Adrenal gland (tissue), 5 donors: ENCODE data around the gene SMPD3.

Experiments used
- CTCF ChIP-seq, 6 experiments: fragments of 450-650 bp in 4 of 6; fragments of 200-600 bp in 2 of 6; sonication (generic) in 1 of 6; IDR thresholded peaks; 1 replicate in 5 of 6; 2 replicates in 1 of 6; pipeline versions ENCODE4 v1.5.1 to v1.8.0; 2016 to 2021; ENCODE audit warnings: antibody characterized with exemption in 6 of 6, mild to moderate bottlenecking in 2 of 6, moderate library complexity in 1 of 6
- POLR2A ChIP-seq, 2 donors: fragments of 450-650 bp; IDR thresholded peaks; one replicate each; pipeline ENCODE4 v1.6.1; 2017; ENCODE audit warnings: antibody characterized with exemption in 2 of 2, mild to moderate bottlenecking in 2 of 2, moderate library complexity in 1 of 2
- donor health status: DM: no; HTN: no; CAD: no.

GRCh38 chr16:68460067-68460466 lies 11.8 kb upstream of the SMPD3 start:
- no peak for TF ChIP-seq POLR2A (IDR thresholded peaks at IDR 0.05)
- no peak for TF ChIP-seq CTCF (IDR thresholded peaks at IDR 0.05)
